Fibroblast of lung (primary cell): ENCODE data around the gene VIPR2.

Experiments
- EZH2 ChIP-seq: IDR thresholded peaks from 2 replicates; pipeline ENCODE4 v1.5.1; 2012; ENCODE audit warnings: low read length, control low read depth, mild to moderate bottlenecking; ENCODE audit errors: missing control alignments
- TF ChIP-seq, protein P1 (sequence below), 2 donors: IDR thresholded peaks in 1 of 2; conservative IDR thresholded peaks in 1 of 2; 1 replicate in 1 of 2; 2 replicates in 1 of 2; pipeline ENCODE4 v1.5.1; 2011 to 2012; ENCODE audit warnings: low read length in 2 of 2, control low read depth in 1 of 2, inconsistent platforms in 1 of 2, low read depth in 1 of 2, mild to moderate bottlenecking in 1 of 2

DNA sequence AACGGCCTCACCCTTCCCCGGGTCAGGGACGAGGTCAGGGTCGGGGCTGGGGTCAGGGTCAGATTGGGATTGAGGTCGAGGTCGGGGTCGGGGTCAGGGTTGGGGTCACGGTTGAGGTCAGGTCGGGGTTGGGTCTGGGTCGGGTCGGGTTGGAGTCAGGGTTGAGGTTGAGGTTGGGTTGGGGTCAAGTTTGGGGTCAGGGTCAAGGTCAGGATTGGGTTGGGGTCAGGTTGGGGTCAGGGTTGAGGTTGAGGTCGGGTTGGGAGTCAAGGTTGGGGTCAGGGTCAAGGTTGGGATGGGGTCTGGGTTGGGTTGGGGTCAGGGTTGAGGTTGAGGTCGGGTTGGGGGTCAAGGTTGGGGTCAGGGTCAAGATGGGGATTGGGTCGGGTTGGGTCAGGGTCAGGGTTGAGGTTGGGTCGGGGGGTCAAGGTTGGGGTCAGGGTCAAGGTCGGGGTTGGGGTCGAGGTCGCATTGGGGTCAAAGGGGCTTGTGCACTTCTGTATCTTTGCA is 131.4 kb downstream of the VIPR2 start:
- TF ChIP-seq, protein P1, sequence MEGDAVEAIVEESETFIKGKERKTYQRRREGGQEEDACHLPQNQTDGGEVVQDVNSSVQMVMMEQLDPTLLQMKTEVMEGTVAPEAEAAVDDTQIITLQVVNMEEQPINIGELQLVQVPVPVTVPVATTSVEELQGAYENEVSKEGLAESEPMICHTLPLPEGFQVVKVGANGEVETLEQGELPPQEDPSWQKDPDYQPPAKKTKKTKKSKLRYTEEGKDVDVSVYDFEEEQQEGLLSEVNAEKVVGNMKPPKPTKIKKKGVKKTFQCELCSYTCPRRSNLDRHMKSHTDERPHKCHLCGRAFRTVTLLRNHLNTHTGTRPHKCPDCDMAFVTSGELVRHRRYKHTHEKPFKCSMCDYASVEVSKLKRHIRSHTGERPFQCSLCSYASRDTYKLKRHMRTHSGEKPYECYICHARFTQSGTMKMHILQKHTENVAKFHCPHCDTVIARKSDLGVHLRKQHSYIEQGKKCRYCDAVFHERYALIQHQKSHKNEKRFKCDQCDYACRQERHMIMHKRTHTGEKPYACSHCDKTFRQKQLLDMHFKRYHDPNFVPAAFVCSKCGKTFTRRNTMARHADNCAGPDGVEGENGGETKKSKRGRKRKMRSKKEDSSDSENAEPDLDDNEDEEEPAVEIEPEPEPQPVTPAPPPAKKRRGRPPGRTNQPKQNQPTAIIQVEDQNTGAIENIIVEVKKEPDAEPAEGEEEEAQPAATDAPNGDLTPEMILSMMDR (conservative IDR thresholded peaks at IDR 0.05 in 1 of 2, IDR thresholded peaks at IDR 0.05 in 1 of 2; ENCODE audit: low read depth in 1 of 2, low read length in 2 of 2), result no peak
- no peak for TF ChIP-seq EZH2
